Adrenal gland (tissue), 12 donors: Measurements from ENCODE around the gene POLE. TPM values are rescaled to one million over a fixed set of nuclear protein-coding genes. Genes with fewer than 3 reads are reported as not detected.

Experiments used
- DNase-seq, 7 donors: peaks; one replicate each; pipeline ENCODE4 v3.0.0-alpha.2; 2019 to 2020
- H3K27ac ChIP-seq, 5 donors: fragments of 200-600 bp; sonication (generic) in 4 of 5; 1 replicate in 3 of 5; 2 replicates in 2 of 5; pipeline versions ENCODE4 v1.5.1 to v1.8.0; 2016 to 2020; ENCODE audit warnings: mild to moderate bottlenecking in 1 of 5
- H3K27me3 ChIP-seq: fragments of 200-600 bp; 2 replicates; pipeline ENCODE4 v1.8.0; 2021
- H3K36me3 ChIP-seq, 2 donors: fragments of 200-600 bp; replicated peaks in 1 of 2; 1 replicate in 1 of 2; 2 replicates in 1 of 2; pipeline versions ENCODE4 v1.5.1 to v1.8.0; 2018 to 2022
- H3K4me1 ChIP-seq, 2 donors: fragments of 200-600 bp; replicated peaks in 1 of 2; 1 replicate in 1 of 2; 2 replicates in 1 of 2; pipeline versions ENCODE4 v1.5.1 to v1.8.0; 2018 to 2021
- H3K4me3 ChIP-seq, 4 donors: fragments of 200-600 bp; sonication (generic) in 3 of 4; one replicate each; pipeline ENCODE4 v1.5.1; 2016 to 2018
- H3K9me3 ChIP-seq, 3 donors: fragments of 200-600 bp; sonication (generic) in 1 of 3; replicated peaks in 1 of 3; 1 replicate in 2 of 3; 2 replicates in 1 of 3; pipeline versions ENCODE4 v1.5.1 to v1.8.0; 2016 to 2021
- CTCF ChIP-seq, 6 experiments: fragments of 450-650 bp in 4 of 6; fragments of 200-600 bp in 2 of 6; sonication (generic) in 1 of 6; IDR thresholded peaks; 1 replicate in 5 of 6; 2 replicates in 1 of 6; pipeline versions ENCODE4 v1.5.1 to v1.8.0; 2016 to 2021; ENCODE audit warnings: antibody characterized with exemption in 6 of 6, mild to moderate bottlenecking in 2 of 6, moderate library complexity in 1 of 6
- POLR2A ChIP-seq, 2 donors: fragments of 450-650 bp; IDR thresholded peaks; one replicate each; pipeline ENCODE4 v1.6.1; 2017; ENCODE audit warnings: antibody characterized with exemption in 2 of 2, mild to moderate bottlenecking in 2 of 2, moderate library complexity in 1 of 2
- WGBS, 4 donors: extraction: QIAGEN DNeasy Blood & Tissue Kit in 2 of 4; methylation state at CpG; one replicate each; pipeline versions ENCODE4 v1.1.5 to v1.1.7; 2013 to 2017; 5-methylcytosine and 5-hydroxymethylcytosine counted together
- intact Hi-C, 2 donors: fragments of 100-400 bp; cut with DNase I; formaldehyde crosslinking; loops; one replicate each; pipeline versions ENCODE4 v1.14.1 to v1.15.0; 2022 to 2023
- polyA plus RNA-seq, 3 donors: library from polyadenylated mRNA; stranded (reverse); fragments of 200-250 nt in 2 of 3; fragments of 350-450 nt in 1 of 3; fragmentation: Illumina TruSeq in 1 of 3; extraction: RNeasy Lipid Tissue Mini Kit (QIAGEN cat#74804) in 1 of 3; gene quantifications; one replicate each; pipeline ENCODE4 v1.2.3, GENCODE V29; 2013 to 2014
- total RNA-seq, 9 donors: library from RNA; depleted of rRNA in 4 of 9; stranded (reverse); fragments of >200 nt in 4 of 9; fragments of 120-200 nt in 1 of 9; fragmentation: NEBNext Ultra II Directional in 1 of 9; extraction: Animal tissue kit (Norgen Biotek cat#: 25700) in 1 of 9; gene quantifications; one replicate each; pipeline versions ENCODE4 v1.1.0 to v1.2.4, GENCODE V29; 2013 to 2023
- donor health status: healthy with polysubstance abuse.
- donor health status: Bipolar disorder and iron deficiency.
- donor health status: DM: yes; HTN: yes; CAD: no.
- donor health status: DM: no; HTN: no; CAD: no.
- donor health status: DM: no; HTN: no; CAD: no.
- donor health status: DM: yes; HTN: yes; CAD: no.

Gene POLE
- total and polyA plus RNA-seq, 12 donors = 4.0 to 43.2 (median 16.1) TPM

GRCh38 chr12:132648616-132649225, 38.4 kb downstream of the POLE start:
- Histone ChIP-seq H3K4me3 (no peak overlapping the region), H3K4me1 (no peaks in the 10 kb centered on the region), H3K36me3 (peaks cover 0 to 23% of the 10 kb centered on the region in 2 donors), H3K9me3 (no peaks in the 10 kb centered on the region), H3K27ac (no peak overlapping the region), H3K27me3 (no peaks in the 10 kb centered on the region)
- WGBS, 4 donors = 94 to 98% (median 96%) methylated on average over 20 to 24 of the region's 24 CpGs
- no peak for DNase-seq
- no peak for TF ChIP-seq CTCF (IDR thresholded peaks at IDR 0.05)
- no peak for TF ChIP-seq POLR2A (IDR thresholded peaks at IDR 0.05)
- intact Hi-C loops = no loop called here

GRCh38 chr12:132647858-132648257, 39.3 kb downstream of the POLE start:
- H3K4me1 ChIP-seq = no peaks in the 10 kb centered on the region
- H3K27ac ChIP-seq = no peak overlapping the region
- H3K27me3 ChIP-seq = no peaks in the 10 kb centered on the region
- no peak for DNase-seq
- H3K36me3 ChIP-seq = peaks cover 0 to 26% of the 10 kb centered on the region in 2 donors
- intact Hi-C loops = no loop called here
- WGBS, 4 donors = 96 to 99% (median 97%) methylated on average over 10 of the region's 10 CpGs
- H3K9me3 ChIP-seq = no peaks in the 10 kb centered on the region
- no peak overlapping the region for H3K4me3 ChIP-seq
- no peak for TF ChIP-seq CTCF (IDR thresholded peaks at IDR 0.05)

GRCh38 chr12:132646850-132647249, 40.3 kb downstream of the POLE start:
- Histone ChIP-seq H3K27me3 (no peaks in the 10 kb centered on the region), H3K4me3 (no peak overlapping the region), H3K36me3 (peaks cover 0 to 29% of the 10 kb centered on the region in 2 donors), H3K27ac (no peak overlapping the region), H3K4me1 (no peaks in the 10 kb centered on the region), H3K9me3 (no peaks in the 10 kb centered on the region)
- TF ChIP-seq CTCF (IDR thresholded peaks at IDR 0.05) (no peak), POLR2A (IDR thresholded peaks at IDR 0.05) (no peak)
- intact Hi-C loops = no loop called here
- 91 to 97% (median 93%) methylated on average over 7 of the region's 7 CpGs for WGBS, 4 donors
- DNase-seq = no peak

- WGBS, 4 donors = 94 to 99% (median 96%) methylated on average over 15 to 30 of the region's 30 CpGs
- Histone ChIP-seq H3K27ac (no peak overlapping the region), H3K9me3 (no peaks in the 10 kb centered on the region), H3K4me3 (no peak overlapping the region), H3K27me3 (no peaks in the 10 kb centered on the region), H3K4me1 (no peaks in the 10 kb centered on the region), H3K36me3 (peaks cover 0 to 17% of the 10 kb centered on the region in 2 donors)
- intact Hi-C loops = no loop called here
- no peak for DNase-seq
- TF ChIP-seq POLR2A (IDR thresholded peaks at IDR 0.05) (no peak), CTCF (IDR thresholded peaks at IDR 0.05) (no peak)
Measured at GRCh38 chr12:132642846-132643835, 44.0 kb downstream of the POLE start.
